NCI-H510A (cell line): Measurements from ENCODE around the gene EXOC3.

Experiments
- DNase-seq: peaks from one replicate; lab custom pipeline; 2025; lab: John Stamatoyannopoulos, UW

The EXOC3 gene

GRCh38 chr5:439636-440035, 3.3 kb upstream of the EXOC3 start:
- no peak for DNase-seq

GRCh38 chr5:440401-441201, 2.4 kb upstream of the EXOC3 start:
- no peak for DNase-seq

- DNase-seq = no peak
These were observed 1.0 kb upstream of the EXOC3 start for GRCh38 chr5:441996-442334.

- peak; percentile 61 for DNase-seq
These were observed 519 bp downstream of the EXOC3 start for GRCh38 chr5:443239-444151.

GRCh38 chr5:444226-444625, 1.2 kb downstream of the EXOC3 start:
- no peak for DNase-seq

- no peak for DNase-seq
These were observed 2.6 kb downstream of the EXOC3 start for GRCh38 chr5:445591-445990.

GRCh38 chr5:446066-446882, 3.3 kb downstream of the EXOC3 start:
- DNase-seq = no peak

- no peak for DNase-seq
These were observed 3.9 kb downstream of the EXOC3 start for GRCh38 chr5:446883-447263.

- no peak for DNase-seq
These were observed 4.5 kb downstream of the EXOC3 start for GRCh38 chr5:447501-447900.

GRCh38 chr5:448061-448765, 5.2 kb downstream of the EXOC3 start:
- DNase-seq = no peak

GRCh38 chr5:448766-449090, 5.8 kb downstream of the EXOC3 start:
- no peak for DNase-seq

GRCh38 chr5:449151-449550, 6.2 kb downstream of the EXOC3 start:
- no peak for DNase-seq

GRCh38 chr5:451587-452458, 8.8 kb downstream of the EXOC3 start:
- no peak for DNase-seq

GRCh38 chr5:452978-453710, 10.2 kb downstream of the EXOC3 start:
- no peak for DNase-seq

- DNase-seq = no peak
These were observed 10.9 kb downstream of the EXOC3 start for GRCh38 chr5:453725-454481.

GRCh38 chr5:454936-455335, 12.0 kb downstream of the EXOC3 start:
- no peak for DNase-seq

GRCh38 chr5:455806-456205, 12.8 kb downstream of the EXOC3 start:
- DNase-seq = no peak

- no peak for DNase-seq
These were observed 13.6 kb downstream of the EXOC3 start for GRCh38 chr5:456351-457194.
